SU-DHL-6 (cell line): Measurements from ENCODE around the gene RSBN1L.

ENCODE experiments used
- H2AFZ ChIP-seq: fragments of 200-600 bp; sonication (generic); 2 replicates; pipeline ENCODE4 v1.6.1; 2014; ENCODE audit warnings: low read depth, mild to moderate bottlenecking, moderate library complexity, mixed read lengths, antibody characterized with exemption, low read length; ENCODE audit not compliant: severe bottlenecking
- H3F3A ChIP-seq: fragments of 200-600 bp; shearing (Covaris generic); 2 replicates; pipeline ENCODE4 v1.6.0; 2016; ENCODE audit warnings: antibody characterized with exemption, mild to moderate bottlenecking; ENCODE audit not compliant: insufficient read depth
- H3K27ac ChIP-seq: fragments of 200-600 bp; sonication (generic); 2 replicates; pipeline ENCODE4 v1.5.1; 2016; ENCODE audit warnings: low read depth, mild to moderate bottlenecking, low read length, moderate library complexity, mixed read lengths
- H3K27me3 ChIP-seq: fragments of 200-600 bp; sonication (generic), shearing (Covaris generic); 2 replicates; pipeline ENCODE4 v1.6.0; 2014; ENCODE audit warnings: mild to moderate bottlenecking, low read length
- H3K36me3 ChIP-seq: fragments of 200-600 bp; sonication (generic); 2 replicates; pipeline ENCODE4 v1.6.1; 2014; ENCODE audit warnings: mild to moderate bottlenecking, low read length, mixed read lengths
- H3K4me2 ChIP-seq: fragments of 300-600, 200-600 bp; shearing (Covaris generic), sonication (generic); 2 replicates; pipeline ENCODE4 v1.6.0; 2014; ENCODE audit warnings: low read length, low read depth, mild to moderate bottlenecking; ENCODE audit not compliant: poor library complexity, severe bottlenecking
- H3K4me3 ChIP-seq: fragments of 200-600 bp; sonication (generic); 2 replicates; pipeline ENCODE4 v1.5.1; 2014; ENCODE audit warnings: antibody characterized with exemption, low read length, mild to moderate bottlenecking, mixed read lengths; ENCODE audit not compliant: insufficient read depth, poor library complexity, severe bottlenecking
- H3K79me2 ChIP-seq: fragments of 200-600 bp; sonication (generic); 2 replicates; pipeline ENCODE4 v1.6.1; 2014; ENCODE audit warnings: mild to moderate bottlenecking, low read length, moderate library complexity; ENCODE audit not compliant: insufficient read depth
- H3K9ac ChIP-seq: fragments of 200-600 bp; sonication (generic); 2 replicates; pipeline ENCODE4 v1.7.0; 2014; ENCODE audit warnings: mild to moderate bottlenecking, low read length
- H3K9me2 ChIP-seq: fragments of 200-600 bp; sonication (generic); replicated peaks from 2 replicates; pipeline ENCODE4 v1.6.1; 2014; ENCODE audit warnings: low read length; ENCODE audit not compliant: insufficient read depth
- H3K9me3 ChIP-seq: fragments of 200-600 bp; sonication (generic); 2 replicates; pipeline ENCODE4 v1.6.1; 2014; ENCODE audit warnings: low read length, mixed read lengths; ENCODE audit not compliant: insufficient read depth
- H4K20me1 ChIP-seq: fragments of 200-600 bp; sonication (generic); 2 replicates; pipeline ENCODE4 v1.6.1; 2014; ENCODE audit warnings: low read depth, mild to moderate bottlenecking, antibody characterized with exemption, low read length, moderate library complexity, mixed read lengths
- CTCF ChIP-seq: fragments of 200-600 bp; sonication (generic); IDR thresholded peaks from one replicate; pipeline ENCODE4 v1.5.1; 2017; ENCODE audit warnings: antibody characterized with exemption, mild to moderate bottlenecking, low read length, moderate library complexity; ENCODE audit not compliant: insufficient read depth, poor library complexity, severe bottlenecking
- EZH2phosphoT487 ChIP-seq: fragments of 200-600 bp; sonication (generic), shearing (Covaris generic); conservative IDR thresholded peaks from 2 replicates; pipeline ENCODE4 v1.6.1; 2018; ENCODE audit warnings: mild to moderate bottlenecking, antibody characterized with exemption, low read length, moderate library complexity, mixed read lengths

The RSBN1L gene

GRCh38 chr7:77771901-77772300, 75.6 kb downstream of the RSBN1L start:
- Histone ChIP-seq H2AFZ (no peak overlapping the region), H4K20me1 (no peaks in the 10 kb centered on the region), H3K9me2 (no peaks in the 10 kb centered on the region), H3F3A (peaks cover 14% of the 10 kb centered on the region; the same call in 1 of the 2 replicates), H3K4me3 (no peak overlapping the region), H3K27me3 (no peaks in the 10 kb centered on the region), H3K27ac (no peak overlapping the region), H3K79me2 (peaks cover 26% of the 10 kb centered on the region; the same call in 1 of the 2 replicates), H3K36me3 (peaks cover 65% of the 10 kb centered on the region), H3K9me3 (no peaks in the 10 kb centered on the region), H3K4me2 (no peak overlapping the region), H3K9ac (no peak overlapping the region)
- TF ChIP-seq EZH2phosphoT487 = no peak
- no peak for TF ChIP-seq CTCF

- Histone ChIP-seq H3K27me3 (no peaks in the 10 kb centered on the region), H3K27ac (no peak overlapping the region), H3F3A (peaks cover 13% of the 10 kb centered on the region; the same call in 1 of the 2 replicates), H3K9me3 (no peaks in the 10 kb centered on the region), H3K9ac (no peak overlapping the region), H3K79me2 (peaks cover 7% of the 10 kb centered on the region; the same call in 1 of the 2 replicates), H3K4me2 (no peak overlapping the region), H3K36me3 (peaks cover 80% of the 10 kb centered on the region), H2AFZ (no peak overlapping the region), H3K4me3 (no peak overlapping the region), H4K20me1 (no peaks in the 10 kb centered on the region), H3K9me2 (no peaks in the 10 kb centered on the region)
- TF ChIP-seq EZH2phosphoT487 (no peak), CTCF (no peak)
These were observed 82.3 kb downstream of the RSBN1L start for GRCh38 chr7:77778535-77778934.

GRCh38 chr7:77782383-77782782, 86.1 kb downstream of the RSBN1L start:
- Histone ChIP-seq H3K36me3 (peaks cover 63% of the 10 kb centered on the region), H3K27me3 (no peaks in the 10 kb centered on the region), H3K9me3 (no peaks in the 10 kb centered on the region), H3K79me2 (0 out of 2 replicates have a peak, but pooled peaks cover 7% of the 10 kb centered on the region), H2AFZ (no peak overlapping the region), H4K20me1 (no peaks in the 10 kb centered on the region), H3K4me3 (no peak overlapping the region), H3K9me2 (no peaks in the 10 kb centered on the region), H3F3A (peaks cover 24% of the 10 kb centered on the region; the same call in 1 of the 2 replicates), H3K27ac (no peak overlapping the region), H3K4me2 (no peak overlapping the region), H3K9ac (no peak overlapping the region)
- TF ChIP-seq CTCF (no peak), EZH2phosphoT487 (no peak)
